NCI-H2196 (cell line): ENCODE data around the gene SLC38A10.
A peak's percentile ranks its signal among the peaks of the same experiment; 100 is the strongest.

Experiments
- DNase-seq: peaks from one replicate; lab custom pipeline; 2025; ENCODE audit not compliant: unreplicated experiment; lab: John Stamatoyannopoulos, UW

SLC38A10 gene

GRCh38 chr17:81258292-81258691 lies 36.8 kb downstream of the SLC38A10 start:
- DNase-seq = no peak

- no peak for DNase-seq
Observed at GRCh38 chr17:81257533-81257932, 37.6 kb downstream of the SLC38A10 start.

- no peak for DNase-seq
Observed at GRCh38 chr17:81256616-81257015, 38.5 kb downstream of the SLC38A10 start.

- peak; percentile 98 for DNase-seq
Observed at GRCh38 chr17:81254955-81255717, 40.0 kb downstream of the SLC38A10 start.

- peak; percentile 49 for DNase-seq
Observed at GRCh38 chr17:81253358-81254131, 41.6 kb downstream of the SLC38A10 start.

GRCh38 chr17:81252987-81253329 lies 42.1 kb downstream of the SLC38A10 start:
- no peak for DNase-seq

GRCh38 chr17:81252326-81252986 lies 42.7 kb downstream of the SLC38A10 start:
- no peak for DNase-seq

GRCh38 chr17:81251709-81252301 lies 43.3 kb downstream of the SLC38A10 start:
- peak; percentile 95 for DNase-seq

- DNase-seq = peak; percentile 95
Observed at GRCh38 chr17:81251094-81251708, 43.9 kb downstream of the SLC38A10 start.

- peak; percentile 76 for DNase-seq
Observed at GRCh38 chr17:81250286-81251093, 44.6 kb downstream of the SLC38A10 start.

- DNase-seq = peak; percentile 21
Observed at GRCh38 chr17:81249223-81250040, 45.7 kb downstream of the SLC38A10 start.

- DNase-seq = no peak
Observed at GRCh38 chr17:81248649-81249048, 46.5 kb downstream of the SLC38A10 start.

GRCh38 chr17:81247339-81247990 lies 47.6 kb downstream of the SLC38A10 start:
- DNase-seq = no peak

GRCh38 chr17:81246679-81247338 lies 48.3 kb downstream of the SLC38A10 start:
- no peak for DNase-seq

GRCh38 chr17:81246343-81246670 lies 48.8 kb downstream of the SLC38A10 start:
- no peak for DNase-seq

- no peak for DNase-seq
Observed at GRCh38 chr17:81245665-81246342, 49.3 kb downstream of the SLC38A10 start.

- no peak for DNase-seq
Observed at GRCh38 chr17:81245024-81245664, 50.0 kb downstream of the SLC38A10 start.
